ENCODE results near the gene C1QL2.

C1QL2 gene

DNA sequence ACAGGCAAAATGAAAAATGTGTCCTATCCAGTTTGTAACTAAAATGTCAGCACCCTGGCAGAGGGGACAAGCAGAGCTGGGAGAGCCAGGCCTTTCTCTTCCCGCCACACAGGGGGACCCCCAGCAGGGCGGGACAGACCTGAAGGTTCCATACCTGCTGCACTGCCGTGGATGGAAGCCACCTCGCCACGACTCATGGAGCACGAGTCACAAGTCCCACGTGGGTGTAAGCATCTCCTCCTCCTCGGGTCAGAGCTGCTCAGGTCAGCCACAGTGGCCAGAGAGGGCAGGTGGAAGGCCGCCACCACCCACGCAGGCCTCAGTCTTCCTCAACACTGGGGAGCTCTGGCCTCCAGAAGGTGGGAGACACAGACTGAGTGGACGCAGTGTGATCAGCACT lies 21.0 kb downstream of the C1QL2 start:
- DNase-seq (ENCODE audit: low read depth), result no peak

- DNase-seq (ENCODE audit: low read depth), result no peak
Measured at GRCh38 chr2:119136872-119137271, 21.7 kb downstream of the C1QL2 start.

DNA sequence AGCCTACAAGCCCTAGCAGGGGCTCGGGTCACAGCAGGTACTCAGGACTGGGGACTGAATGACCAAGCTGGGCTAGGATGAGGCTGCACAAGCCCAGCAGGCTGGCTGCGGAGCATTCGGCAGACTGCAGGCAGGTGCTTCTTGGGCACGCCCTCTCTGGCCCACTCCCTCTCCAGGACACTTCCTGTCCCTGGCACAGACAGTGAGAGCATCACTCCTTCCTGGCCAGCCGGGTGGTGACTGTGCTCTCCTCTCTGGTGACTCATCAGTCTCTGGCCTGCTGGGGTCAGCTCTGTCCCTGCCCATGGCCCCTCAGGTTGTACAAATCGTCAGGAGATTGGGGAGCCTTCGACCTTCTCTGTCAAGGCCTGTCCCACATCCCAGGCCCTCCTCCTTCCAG lies 22.5 kb downstream of the C1QL2 start:
- no peak for DNase-seq (ENCODE audit: low read depth)

DNA sequence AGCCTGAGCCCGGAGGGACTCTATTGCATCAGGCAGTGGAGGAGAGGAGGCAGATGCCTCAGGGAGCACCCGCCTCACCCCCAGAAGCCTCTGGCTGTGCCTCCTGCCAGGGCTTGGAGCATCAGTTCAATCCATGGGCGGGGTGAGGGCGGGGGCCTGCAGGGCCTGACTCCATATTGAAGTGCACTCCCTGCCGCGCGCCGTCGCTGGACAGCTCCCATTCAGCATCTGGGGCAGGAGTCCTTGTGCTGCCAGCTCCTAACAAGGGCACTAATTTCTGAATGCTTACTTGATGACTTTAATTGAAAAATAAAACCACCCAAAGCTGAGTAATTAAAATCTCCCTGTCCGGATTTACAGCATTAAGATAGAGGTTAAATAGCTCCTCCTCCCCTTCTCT lies 23.8 kb downstream of the C1QL2 start:
- no peak for DNase-seq (ENCODE audit: low read depth)

DNA sequence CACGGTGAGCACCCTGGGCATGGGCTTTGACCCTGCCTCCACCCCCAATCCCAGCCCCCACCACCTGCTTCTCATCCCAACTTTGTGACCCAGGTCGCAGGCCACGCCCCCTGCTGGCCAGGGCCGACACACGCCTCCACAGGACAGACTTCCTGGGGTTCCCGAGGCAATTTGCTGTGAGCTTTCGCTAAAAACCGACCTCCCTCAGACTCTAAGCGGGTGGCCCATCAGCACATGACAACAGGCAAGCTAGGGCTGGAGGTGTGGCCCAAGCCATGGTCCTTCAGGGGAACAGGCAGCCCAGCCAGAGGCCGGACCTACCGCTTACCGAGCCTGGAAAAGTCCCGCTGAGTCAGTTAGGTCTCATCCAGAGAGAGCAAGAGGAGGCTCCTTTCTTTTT lies 31.9 kb downstream of the C1QL2 start:
- no peak for DNase-seq (ENCODE audit: low read depth)

DNA sequence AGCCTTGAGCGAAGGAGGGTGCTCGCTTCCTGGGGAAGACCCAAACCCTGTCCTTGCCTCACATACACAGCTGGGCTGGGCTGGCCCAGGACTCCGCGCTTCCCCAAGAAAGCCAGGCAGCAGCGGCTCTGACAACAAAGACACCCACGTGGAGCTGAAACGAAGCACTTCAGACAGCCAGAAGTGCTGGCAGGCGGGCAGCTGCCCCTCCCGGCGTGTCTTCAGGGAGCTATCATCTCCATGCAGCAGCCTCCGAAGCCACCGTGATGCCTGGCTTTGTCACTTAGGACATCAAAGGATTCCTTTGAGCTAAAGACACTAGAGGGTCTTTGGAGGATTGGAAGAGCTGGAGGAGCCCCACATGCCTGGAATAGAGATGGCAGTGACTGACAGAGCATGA lies 35.2 kb downstream of the C1QL2 start:
- DNase-seq (ENCODE audit: low read depth), result no peak

DNA sequence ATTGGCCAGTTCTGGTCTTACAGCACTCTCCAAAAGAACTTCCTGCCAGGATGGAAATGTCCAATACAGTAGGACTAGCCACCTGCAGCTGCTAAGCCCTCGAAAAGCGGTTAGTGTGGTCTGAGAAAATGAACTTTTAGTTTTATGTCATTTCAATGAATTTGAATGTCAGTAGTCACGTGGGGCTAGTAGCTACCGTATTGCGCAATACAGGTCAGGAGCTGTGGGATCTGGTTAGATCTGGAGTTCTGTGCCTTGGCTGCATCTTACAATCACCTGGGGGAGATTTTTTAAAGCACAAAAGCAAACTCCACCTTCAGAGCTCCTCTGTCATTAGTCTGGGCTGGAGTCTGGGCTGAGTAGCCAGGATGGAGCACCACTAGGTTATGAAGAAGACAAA lies 35.9 kb downstream of the C1QL2 start:
- DNase-seq (ENCODE audit: low read depth), result no peak

GRCh38 chr2:119119999-119120756 lies 38.4 kb downstream of the C1QL2 start:
- no peak for DNase-seq (ENCODE audit: low read depth)

DNA sequence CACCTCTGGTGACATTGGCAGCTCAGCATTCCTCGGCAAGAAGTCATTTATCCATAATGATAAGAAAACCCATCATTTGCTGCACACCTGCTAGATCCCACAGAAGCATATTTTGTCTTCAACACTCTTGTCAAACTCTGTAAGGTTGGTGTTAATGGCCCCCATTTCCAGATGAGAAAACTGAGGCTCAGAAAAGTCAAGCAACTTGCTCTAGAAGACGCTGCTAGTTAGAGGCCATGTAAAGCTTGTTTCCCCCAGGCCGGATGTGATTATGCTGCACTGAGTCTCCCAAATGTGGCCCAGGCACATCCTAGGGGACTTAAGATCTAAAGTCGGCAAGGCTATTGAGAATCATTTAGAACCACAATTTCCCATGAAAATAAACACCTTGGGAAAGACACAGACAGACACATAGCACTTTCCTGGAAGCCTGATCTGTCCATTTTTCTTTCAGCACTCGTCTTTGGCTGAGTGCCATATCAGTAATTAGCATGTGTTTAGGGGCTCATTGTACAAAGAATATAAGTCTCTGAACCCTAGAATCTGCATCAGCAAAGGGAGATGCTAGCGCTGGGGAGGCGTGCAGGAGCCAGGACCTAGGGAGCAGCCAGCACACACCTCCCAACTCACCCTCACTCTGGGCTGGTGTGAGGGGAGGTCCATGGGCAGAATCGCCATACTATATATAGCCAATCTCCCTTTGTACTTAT lies 39.3 kb downstream of the C1QL2 start:
- DNase-seq (ENCODE audit: low read depth), result no peak

DNA sequence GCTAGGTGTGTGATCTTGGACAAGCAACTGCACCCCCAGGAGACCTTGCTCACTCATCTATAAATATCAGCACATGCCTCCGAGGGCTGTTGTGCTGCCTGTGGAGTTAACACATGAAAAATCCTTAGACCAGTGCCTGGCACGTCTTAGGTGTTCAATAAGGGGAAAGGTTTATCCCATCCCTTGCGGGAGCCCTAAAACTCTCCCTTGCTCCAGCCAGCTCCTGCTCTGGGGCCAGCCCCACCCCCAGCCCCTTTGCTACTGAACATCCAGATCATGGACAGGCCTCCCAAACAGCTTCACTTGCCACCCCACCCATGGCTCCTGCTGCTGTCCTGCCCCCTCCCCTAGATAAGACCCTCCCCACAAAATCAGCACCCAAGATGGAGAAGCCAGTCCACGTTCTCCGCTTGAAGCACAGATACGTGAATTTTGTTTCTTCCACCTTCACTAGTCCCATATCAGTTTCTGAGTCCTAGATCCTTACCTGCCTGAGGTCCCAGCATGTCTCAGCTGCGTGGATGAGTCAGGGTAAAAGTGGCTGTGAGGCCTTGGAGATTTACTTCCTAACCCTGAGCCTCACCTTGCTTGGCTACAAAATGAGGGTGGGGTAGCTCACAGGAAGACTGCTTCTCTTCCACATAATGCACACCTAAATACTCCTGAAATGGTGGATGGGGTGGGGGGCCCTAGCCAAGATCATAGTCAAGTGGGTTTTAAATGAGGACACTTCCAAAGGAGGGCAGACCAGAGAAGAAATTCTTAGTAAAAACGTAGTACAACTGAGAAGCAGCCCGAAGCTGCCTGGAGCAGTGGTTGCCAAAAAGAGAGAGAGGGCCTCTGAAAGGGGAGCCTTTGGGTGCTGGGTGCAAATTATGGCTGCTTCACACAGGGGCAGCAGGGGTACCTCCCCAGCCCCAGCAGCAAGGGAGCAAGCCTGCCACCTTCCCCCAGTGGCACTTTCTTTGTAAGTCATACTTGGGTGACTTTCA lies 40.4 kb downstream of the C1QL2 start:
- DNase-seq (ENCODE audit: low read depth), result no peak

DNA sequence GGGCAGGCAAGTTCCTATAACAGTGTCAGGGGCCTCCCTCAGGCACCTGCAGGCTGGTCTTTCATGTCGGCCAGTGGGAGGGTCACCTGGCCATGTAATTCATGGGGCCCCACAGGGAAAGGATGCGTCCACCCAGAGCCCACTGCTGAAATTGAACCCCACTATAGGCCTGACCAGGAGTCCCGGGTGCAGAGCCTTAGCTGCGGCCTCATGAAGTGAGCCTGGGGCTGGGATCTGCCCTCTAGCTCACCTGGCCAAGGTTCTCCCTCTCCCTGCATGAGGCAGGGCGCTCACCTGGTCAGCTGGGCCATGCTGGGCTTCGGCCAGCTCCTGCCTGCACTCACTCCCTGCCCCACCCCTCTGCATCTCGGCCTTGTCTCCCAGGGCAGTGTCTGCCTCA lies 41.1 kb downstream of the C1QL2 start:
- DNase-seq (ENCODE audit: low read depth), result no peak

- DNase-seq (ENCODE audit: low read depth), result no peak
Measured at GRCh38 chr2:119116411-119117295, 41.9 kb downstream of the C1QL2 start.

GRCh38 chr2:119114266-119114665 lies 44.3 kb downstream of the C1QL2 start:
- no peak for DNase-seq (ENCODE audit: low read depth)

DNA sequence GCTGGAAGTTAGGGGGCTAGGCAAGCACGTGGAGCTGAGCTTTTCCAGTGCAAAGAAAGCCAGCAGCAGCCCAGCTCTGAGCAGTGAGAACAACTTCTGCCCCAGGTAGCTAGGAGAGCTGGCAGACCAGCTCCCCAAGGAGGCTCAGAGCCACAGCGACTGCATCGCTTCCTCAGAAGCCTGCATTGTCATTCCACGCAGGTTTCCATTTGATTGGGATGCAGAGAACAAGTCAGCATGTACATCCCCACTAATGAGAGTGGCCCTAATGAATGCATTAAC lies 45.1 kb downstream of the C1QL2 start:
- no peak for DNase-seq (ENCODE audit: low read depth)

DNA sequence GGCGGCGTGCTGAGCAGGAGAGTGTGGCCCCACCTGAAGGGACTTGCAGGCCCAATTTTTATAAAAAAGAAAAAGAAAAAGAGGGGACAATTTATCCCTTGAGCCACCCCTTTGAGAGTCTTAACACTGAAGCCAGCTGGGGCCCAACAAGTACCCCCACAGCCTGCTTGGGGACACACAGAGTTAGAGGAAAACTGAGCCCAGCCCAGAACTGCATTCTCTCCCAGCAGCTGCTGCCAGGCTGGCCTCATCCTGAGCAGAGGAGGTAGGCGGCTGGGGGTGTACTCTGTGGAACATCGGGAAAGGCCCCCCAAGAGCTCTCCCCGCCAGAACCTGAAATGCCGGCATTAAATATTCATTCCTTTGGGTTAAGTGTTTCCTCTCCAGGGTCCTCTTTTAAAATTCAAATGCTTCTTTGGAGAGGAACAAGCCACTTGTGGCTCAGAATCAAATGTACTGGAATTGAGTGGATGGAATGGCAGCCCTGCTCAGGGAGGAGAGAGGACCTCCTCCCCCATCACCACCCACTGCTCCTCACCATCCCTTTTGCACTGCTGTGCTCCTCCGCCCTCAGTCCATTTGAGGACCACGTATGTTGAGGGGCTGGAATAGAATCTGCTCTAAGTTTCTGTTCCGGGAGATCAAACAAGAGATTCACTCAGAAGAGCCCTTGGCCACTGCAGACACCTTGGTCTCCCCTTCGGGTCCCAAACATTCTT lies 45.6 kb downstream of the C1QL2 start:
- no peak for DNase-seq (ENCODE audit: low read depth)

DNA sequence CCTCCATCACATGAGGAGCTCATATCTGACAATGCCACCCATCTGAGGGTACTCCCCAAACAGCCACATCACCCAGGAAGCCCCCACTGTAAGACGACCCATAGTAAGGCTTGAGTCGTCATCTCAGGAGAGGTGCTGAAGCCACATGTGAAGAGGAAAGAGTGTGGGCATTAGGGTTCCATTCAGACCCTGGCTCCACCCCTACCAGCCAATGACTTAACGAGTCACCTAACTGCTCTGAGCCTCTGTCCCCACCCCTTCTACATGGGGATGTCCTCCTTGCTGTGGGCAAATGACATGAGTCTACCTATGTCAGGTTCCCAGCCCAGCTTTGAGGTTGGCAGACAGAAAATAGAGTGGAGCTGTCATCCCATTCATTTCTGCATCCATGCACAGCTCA lies 46.3 kb downstream of the C1QL2 start:
- DNase-seq (ENCODE audit: low read depth), result no peak

GRCh38 chr2:119111115-119111975 lies 47.2 kb downstream of the C1QL2 start:
- no peak for DNase-seq (ENCODE audit: low read depth)

DNA sequence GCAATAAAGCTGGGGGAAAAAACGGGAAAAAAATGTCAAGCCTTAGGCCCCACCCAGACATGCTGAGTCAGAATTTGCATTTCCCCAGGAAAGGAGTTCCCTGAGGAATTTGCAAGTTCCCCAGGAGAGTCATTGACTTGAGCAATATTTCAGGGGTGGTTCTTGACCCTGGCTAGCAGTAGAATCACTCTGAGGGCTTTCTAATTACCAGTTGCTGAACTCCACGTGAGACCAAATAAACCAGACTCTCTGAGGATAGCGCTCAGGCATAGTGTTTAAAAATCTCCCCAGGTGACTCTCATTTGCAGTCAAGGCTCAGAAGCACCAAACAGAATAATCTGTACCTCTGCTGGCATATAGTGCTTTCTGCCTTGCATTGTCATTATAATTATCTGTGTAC lies 48.7 kb downstream of the C1QL2 start:
- no peak for DNase-seq (ENCODE audit: low read depth)

DNA sequence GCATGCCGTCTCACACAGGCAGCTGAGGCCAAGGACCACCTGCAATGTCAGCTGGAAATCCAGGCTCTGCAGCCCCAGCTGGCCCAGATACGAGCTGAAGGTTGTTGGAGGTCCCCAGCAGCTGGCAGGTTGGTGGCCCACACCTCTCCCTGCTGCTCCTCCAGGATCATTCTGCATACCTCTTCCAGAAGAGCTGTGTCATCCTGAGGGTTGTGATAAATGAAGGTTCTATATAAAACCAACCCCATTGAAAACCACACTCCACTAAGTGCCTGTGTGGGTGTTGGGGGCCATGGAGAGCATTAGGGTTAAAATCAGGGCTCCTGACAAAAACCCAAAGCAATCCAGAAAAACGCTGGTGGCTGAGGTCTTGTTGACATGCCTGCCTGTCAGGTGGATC lies 50.4 kb downstream of the C1QL2 start:
- DNase-seq (ENCODE audit: low read depth), result no peak

GRCh38 chr2:119106301-119106897 lies 52.2 kb downstream of the C1QL2 start:
- DNase-seq (ENCODE audit: low read depth), result no peak

All from GM04503 (cell line).